Cardiac fibroblast (primary cell): Measurements from ENCODE around the gene ETV5.

Source experiments
- DNase-seq, 2 donors: peaks; one replicate each; pipeline versions ENCODE4 v3.0.0 to v3.0.0-alpha.2; 2010; ENCODE audit warnings: low read depth in 2 of 2
- H3K4me3 ChIP-seq, 2 donors: replicated peaks in 1 of 2; 1 replicate in 1 of 2; 2 replicates in 1 of 2; pipeline ENCODE4 v1.5.1; 2011; ENCODE audit warnings: low read depth in 2 of 2, low read length in 2 of 2, mild to moderate bottlenecking in 2 of 2, moderate library complexity in 1 of 2
- CTCF ChIP-seq: IDR thresholded peaks from one replicate; pipeline ENCODE4 v1.5.1; 2011; ENCODE audit warnings: low read depth, mild to moderate bottlenecking, low read length, inconsistent platforms

ETV5 gene

DNA sequence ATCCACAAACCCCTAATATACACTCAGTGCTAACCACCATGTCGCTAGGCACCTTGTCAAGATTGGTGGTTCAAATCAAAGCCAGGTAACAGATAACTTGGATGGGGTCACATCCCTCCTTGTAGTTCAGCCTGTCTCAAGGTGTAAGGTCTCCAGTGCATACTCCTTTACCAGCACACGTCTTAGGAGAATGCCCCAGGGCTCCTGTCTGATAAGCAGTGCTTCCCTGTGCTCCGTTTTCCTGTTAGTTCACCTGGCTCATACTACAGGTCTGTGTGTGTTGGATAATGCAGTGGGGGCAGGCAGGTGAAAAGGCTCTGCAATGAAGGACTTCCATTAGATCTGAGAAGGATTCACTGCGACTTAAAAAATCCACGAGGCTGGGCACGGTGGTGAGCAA lies 50.7 kb downstream of the ETV5 start:
- no peak for DNase-seq
- TF ChIP-seq CTCF = no peak
- H3K4me3 ChIP-seq = no peak overlapping the region

GRCh38 chr3:186057594-186057993 lies 51.3 kb downstream of the ETV5 start:
- TF ChIP-seq CTCF = no peak
- DNase-seq = peak; percentile 63 to 90
- H3K4me3 ChIP-seq = no peak overlapping the region

DNA sequence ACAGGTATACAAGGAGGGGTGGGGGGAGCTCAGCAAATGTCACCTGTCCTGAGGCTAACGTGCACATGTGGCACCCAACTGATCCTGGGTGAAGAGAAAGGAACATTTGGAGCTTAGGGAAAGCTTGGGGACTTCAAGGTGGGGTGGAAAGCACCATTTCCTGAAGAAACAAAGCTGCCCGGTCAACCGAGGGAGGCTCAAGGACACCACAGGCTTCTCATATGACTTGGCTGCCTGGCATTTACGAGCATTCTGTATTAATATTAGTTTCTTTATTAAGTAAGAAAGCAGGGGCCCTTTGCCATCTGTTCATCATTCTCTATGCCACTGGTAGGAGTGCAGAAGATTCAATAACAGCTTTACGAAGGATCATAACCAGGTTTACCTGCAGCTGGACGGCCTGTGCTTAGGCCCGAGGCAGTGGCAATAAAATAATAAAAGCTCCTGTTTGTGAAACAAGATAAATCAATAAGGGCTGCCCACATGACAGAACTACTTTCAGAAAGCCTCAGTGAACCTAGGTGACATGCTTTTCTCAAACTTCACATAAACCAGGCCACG lies 54.0 kb downstream of the ETV5 start:
- no peak for TF ChIP-seq CTCF
- no peak overlapping the region for H3K4me3 ChIP-seq
- DNase-seq = no peak

GRCh38 chr3:186053954-186054791 lies 54.7 kb downstream of the ETV5 start:
- peak in 1 of 2 donors; percentile 11 for DNase-seq
- H3K4me3 ChIP-seq = no peak overlapping the region
- TF ChIP-seq CTCF = no peak

GRCh38 chr3:186052096-186052840 lies 56.6 kb downstream of the ETV5 start:
- TF ChIP-seq CTCF = no peak
- no peak for DNase-seq
- no peak overlapping the region for H3K4me3 ChIP-seq

DNA sequence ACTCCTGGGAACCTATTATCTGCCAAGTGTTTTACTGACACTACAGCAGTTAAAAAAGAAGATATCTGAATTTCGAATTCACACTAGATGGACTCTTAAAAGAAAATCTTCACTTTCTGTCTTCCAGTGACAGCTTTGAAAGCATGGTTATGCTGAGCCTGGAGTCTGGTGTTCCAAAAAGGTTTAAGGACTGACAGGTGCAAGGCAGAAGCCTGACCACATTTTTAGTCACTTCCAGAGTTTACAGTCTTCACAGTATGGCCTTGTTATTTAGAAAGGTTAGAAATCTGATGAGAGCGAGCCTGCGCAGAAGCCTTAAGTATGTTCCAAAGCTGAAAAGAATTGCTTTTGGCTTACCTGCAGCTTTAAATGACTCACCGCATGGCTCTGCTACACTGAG lies 59.9 kb downstream of the ETV5 start:
- no peak overlapping the region for H3K4me3 ChIP-seq
- DNase-seq = no peak
- no peak for TF ChIP-seq CTCF
